Measurements from ENCODE around the gene SLC39A10.
"Not testable (repeated sequence)": the region's sequence is repeated elsewhere in the genome, so short reads cannot be mapped to it uniquely, and the experiment has no call there.

Gene SLC39A10

GRCh38 chr2:195675783-195676427, 18.9 kb downstream of the SLC39A10 start:
- H3K36me3 ChIP-seq (ENCODE audit: insufficient read depth, low read length) = peaks cover 10% of the 10 kb centered on the region
- no peak for DNase-seq (ENCODE audit: low read depth, low spot score)
- no peaks in the 10 kb centered on the region for H3K9me3 ChIP-seq (ENCODE audit: low read depth, low read length)
- H3K27ac ChIP-seq = no peak overlapping the region
- no peak for TF ChIP-seq POLR2AphosphoS5 (IDR thresholded peaks at IDR 0.05; ENCODE audit: borderline replicate concordance, low read depth, low read length)
- no peak for TF ChIP-seq FOXP2 (optimal IDR thresholded peaks at IDR 0.05; ENCODE audit: control extremely low read depth, extremely low read length, insufficient read depth)
- no peak for TF ChIP-seq EZH2 (IDR thresholded peaks at IDR 0.05)
- no peak overlapping the region for H3K4me3 ChIP-seq
- H3K9ac ChIP-seq (ENCODE audit: insufficient read length) = no peak overlapping the region

- TF ChIP-seq EZH2 (IDR thresholded peaks at IDR 0.05) (no peak), POLR2AphosphoS5 (IDR thresholded peaks at IDR 0.05; ENCODE audit: borderline replicate concordance, low read depth, low read length) (no peak), FOXP2 (optimal IDR thresholded peaks at IDR 0.05; ENCODE audit: control extremely low read depth, extremely low read length, insufficient read depth) (no peak)
- H3K36me3 ChIP-seq (ENCODE audit: insufficient read depth, low read length) = peaks cover 13% of the 10 kb centered on the region
- H3K9ac ChIP-seq (ENCODE audit: insufficient read length) = no peak overlapping the region
- H3K27ac ChIP-seq = no peak overlapping the region
- H3K9me3 ChIP-seq (ENCODE audit: low read depth, low read length) = no peaks in the 10 kb centered on the region
- no peak for DNase-seq (ENCODE audit: low read depth, low spot score)
- H3K4me3 ChIP-seq = no peak overlapping the region
Observed at GRCh38 chr2:195677290-195677689, 20.3 kb downstream of the SLC39A10 start.

- no peaks in the 10 kb centered on the region for H3K9me3 ChIP-seq (ENCODE audit: low read depth, low read length)
- no peak overlapping the region for H3K9ac ChIP-seq (ENCODE audit: insufficient read length)
- no peak for TF ChIP-seq EZH2 (IDR thresholded peaks at IDR 0.05)
- TF ChIP-seq POLR2AphosphoS5 (IDR thresholded peaks at IDR 0.05; ENCODE audit: borderline replicate concordance, low read depth, low read length) = no peak
- TF ChIP-seq FOXP2 (optimal IDR thresholded peaks at IDR 0.05; ENCODE audit: control extremely low read depth, extremely low read length, insufficient read depth) = no peak
- no peak overlapping the region for H3K4me3 ChIP-seq
- H3K36me3 ChIP-seq (ENCODE audit: insufficient read depth, low read length) = peaks cover 13% of the 10 kb centered on the region
- DNase-seq (ENCODE audit: low read depth, low spot score) = no peak
- no peak overlapping the region for H3K27ac ChIP-seq
Observed at GRCh38 chr2:195677884-195678283, 20.9 kb downstream of the SLC39A10 start.

GRCh38 chr2:195682077-195682476, 25.1 kb downstream of the SLC39A10 start:
- H3K27ac ChIP-seq = no peak overlapping the region
- H3K9ac ChIP-seq (ENCODE audit: insufficient read length) = no peak overlapping the region
- no peaks in the 10 kb centered on the region for H3K9me3 ChIP-seq (ENCODE audit: low read depth, low read length)
- no peak overlapping the region for H3K4me3 ChIP-seq
- no peak for DNase-seq (ENCODE audit: low read depth, low spot score)
- no peak for TF ChIP-seq FOXP2 (optimal IDR thresholded peaks at IDR 0.05; ENCODE audit: control extremely low read depth, extremely low read length, insufficient read depth)
- TF ChIP-seq POLR2AphosphoS5 (IDR thresholded peaks at IDR 0.05; ENCODE audit: borderline replicate concordance, low read depth, low read length) = no peak
- TF ChIP-seq EZH2 (IDR thresholded peaks at IDR 0.05) = no peak
- H3K36me3 ChIP-seq (ENCODE audit: insufficient read depth, low read length) = peaks cover 20% of the 10 kb centered on the region

- no peak overlapping the region for H3K4me3 ChIP-seq
- no peaks in the 10 kb centered on the region for H3K9me3 ChIP-seq (ENCODE audit: low read depth, low read length)
- DNase-seq (ENCODE audit: low read depth, low spot score) = no peak
Observed at GRCh38 chr2:195683174-195683573, 26.1 kb downstream of the SLC39A10 start.

GRCh38 chr2:195686564-195686963, 29.5 kb downstream of the SLC39A10 start:
- DNase-seq (ENCODE audit: low read depth, low spot score) = no peak
- TF ChIP-seq FOXP2 (optimal IDR thresholded peaks at IDR 0.05; ENCODE audit: control extremely low read depth, extremely low read length, insufficient read depth) (no peak), POLR2AphosphoS5 (IDR thresholded peaks at IDR 0.05; ENCODE audit: borderline replicate concordance, low read depth, low read length) (no peak), EZH2 (IDR thresholded peaks at IDR 0.05) (no peak)

More at GRCh38 chr2:195683174-195683573, 26.1 kb downstream of the SLC39A10 start:
- Histone ChIP-seq H3K9ac (ENCODE audit: insufficient read length) (no peak overlapping the region), H3K36me3 (ENCODE audit: insufficient read depth, low read length) (peaks cover 20% of the 10 kb centered on the region), H3K27ac (no peak overlapping the region)
- no peak for TF ChIP-seq POLR2AphosphoS5 (IDR thresholded peaks at IDR 0.05; ENCODE audit: borderline replicate concordance, low read depth, low read length)
- no peak for TF ChIP-seq FOXP2 (optimal IDR thresholded peaks at IDR 0.05; ENCODE audit: control extremely low read depth, extremely low read length, insufficient read depth)
- TF ChIP-seq EZH2 (IDR thresholded peaks at IDR 0.05) = no peak

GRCh38 chr2:195687320-195688086, 30.5 kb downstream of the SLC39A10 start:
- Histone ChIP-seq H3K9ac (ENCODE audit: insufficient read length) (no peak overlapping the region), H3K36me3 (ENCODE audit: insufficient read depth, low read length) (peaks cover 11% of the 10 kb centered on the region), H3K9me3 (ENCODE audit: low read depth, low read length) (no peaks in the 10 kb centered on the region), H3K4me3 (no peak overlapping the region), H3K27ac (no peak overlapping the region)
- TF ChIP-seq POLR2AphosphoS5 (IDR thresholded peaks at IDR 0.05; ENCODE audit: borderline replicate concordance, low read depth, low read length) = no peak
- no peak for TF ChIP-seq FOXP2 (optimal IDR thresholded peaks at IDR 0.05; ENCODE audit: control extremely low read depth, extremely low read length, insufficient read depth)
- no peak for TF ChIP-seq EZH2 (IDR thresholded peaks at IDR 0.05)
- no peak for DNase-seq (ENCODE audit: low read depth, low spot score)

More at GRCh38 chr2:195686564-195686963, 29.5 kb downstream of the SLC39A10 start:
- Histone ChIP-seq H3K27ac (no peak overlapping the region), H3K4me3 (no peak overlapping the region), H3K9ac (ENCODE audit: insufficient read length) (no peak overlapping the region), H3K36me3 (ENCODE audit: insufficient read depth, low read length) (peaks cover 11% of the 10 kb centered on the region), H3K9me3 (ENCODE audit: low read depth, low read length) (no peaks in the 10 kb centered on the region)

GRCh38 chr2:195692531-195692930, 35.5 kb downstream of the SLC39A10 start:
- H3K27ac ChIP-seq; H3K9me3 ChIP-seq (ENCODE audit: low read depth, low read length); DNase-seq (ENCODE audit: low read depth, low spot score); H3K9ac ChIP-seq (ENCODE audit: insufficient read length); H3K4me3 ChIP-seq: not testable (repeated sequence)
- peaks cover 12% of the 10 kb centered on the region for H3K36me3 ChIP-seq (ENCODE audit: insufficient read depth, low read length)

All from SK-N-MC (cell line).